ENCODE measurements around the gene UBQLN1.

GRCh38 chr9:83651558-83651957 lies 56.2 kb downstream of the UBQLN1 start:
- TF ChIP-seq EP300 (IDR thresholded peaks at IDR 0.05), result no peak
- no peak for TF ChIP-seq CTCF (IDR thresholded peaks at IDR 0.05)
- TF ChIP-seq POLR2A (IDR thresholded peaks at IDR 0.05; ENCODE audit: low read depth), result no peak
